Brain pericyte (primary cell): ENCODE data around the gene TEX35.

Experiments
- DNase-seq: peaks from one replicate; pipeline ENCODE4 v3.0.0-alpha.2; 2012; ENCODE audit warnings: low read depth, low spot score

The TEX35 gene

DNA sequence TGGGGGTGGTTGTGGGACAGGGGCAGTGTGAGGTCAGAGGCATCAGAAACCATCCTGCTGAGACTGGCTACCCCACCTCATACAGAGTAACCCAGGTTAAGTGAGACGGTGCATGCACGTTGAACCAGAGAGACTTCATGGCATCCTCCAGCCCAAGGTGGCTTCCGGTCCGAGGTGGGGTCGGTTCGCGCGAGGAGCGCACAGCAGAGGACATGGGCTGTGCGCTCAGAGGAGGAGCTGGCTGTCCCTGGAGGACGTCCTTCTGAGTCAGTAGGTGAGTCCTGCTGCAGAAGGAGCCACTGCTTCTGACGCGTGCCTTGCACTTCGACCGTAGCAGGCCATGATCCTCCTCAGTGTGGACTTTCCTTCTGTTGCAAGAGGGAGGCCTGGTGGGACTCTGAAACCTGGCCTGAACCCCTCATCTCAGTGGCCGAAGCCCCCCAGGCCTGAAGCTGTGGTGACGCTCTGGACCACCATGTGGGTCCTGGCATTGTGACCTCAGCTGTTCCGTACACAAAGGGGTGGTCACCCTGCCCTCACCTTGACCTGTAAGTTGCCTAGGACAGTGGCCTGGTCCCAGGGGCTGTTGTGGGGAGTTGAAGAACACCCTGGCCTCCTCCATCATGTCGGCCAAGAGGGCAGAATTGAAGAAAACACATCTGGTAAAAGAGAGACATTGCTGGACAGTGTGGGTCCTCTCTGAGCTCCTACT, at the start of gene TEX35:
TSS of gene TEX35 (plus strand) at position 544 of the 712 bp plus-strand sequence. CDS start at position 624, 80 bp downstream.
- DNase-seq, result no peak

DNA sequence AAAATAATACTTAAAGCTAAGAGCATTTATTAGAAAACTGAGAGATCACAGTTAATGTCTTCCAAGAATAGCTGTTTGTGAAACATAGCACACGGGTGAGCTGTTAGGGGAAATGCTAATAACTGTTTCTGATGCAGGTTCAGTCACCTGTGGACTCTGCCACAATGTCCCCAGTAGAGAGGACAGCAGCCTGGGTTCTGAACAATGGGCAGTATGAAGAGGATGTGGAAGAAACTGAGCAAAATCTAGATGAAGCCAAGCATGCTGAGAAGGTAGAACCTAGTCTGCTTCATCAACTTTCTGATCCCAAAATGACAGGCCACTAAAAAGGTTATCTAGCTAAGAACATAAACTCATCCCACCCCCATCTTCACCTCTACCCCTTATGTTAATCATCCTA, 48.8 kb upstream of the TEX35 start:
- no peak for DNase-seq

GRCh38 chr1:178464566-178464965, 48.3 kb upstream of the TEX35 start:
- no peak for DNase-seq

DNA sequence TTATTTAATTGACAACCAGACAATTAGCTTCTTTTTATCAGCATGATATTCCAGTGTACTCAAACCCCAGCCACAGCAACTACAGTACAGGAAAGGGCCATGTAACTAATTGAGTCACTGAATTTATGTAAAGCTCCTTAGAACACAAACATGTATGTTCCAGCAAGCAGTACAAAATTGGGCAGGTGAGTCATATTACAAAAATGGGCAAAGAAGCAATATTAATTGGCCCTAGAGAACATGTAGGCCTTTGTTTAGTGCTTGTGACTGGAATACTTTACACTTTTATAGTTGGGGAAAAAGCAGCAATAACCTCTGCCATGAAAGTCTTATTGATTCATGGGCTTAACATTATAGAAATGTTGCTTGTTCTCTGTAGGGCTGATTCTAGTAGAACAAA, 47.9 kb upstream of the TEX35 start:
- no peak for DNase-seq

DNA sequence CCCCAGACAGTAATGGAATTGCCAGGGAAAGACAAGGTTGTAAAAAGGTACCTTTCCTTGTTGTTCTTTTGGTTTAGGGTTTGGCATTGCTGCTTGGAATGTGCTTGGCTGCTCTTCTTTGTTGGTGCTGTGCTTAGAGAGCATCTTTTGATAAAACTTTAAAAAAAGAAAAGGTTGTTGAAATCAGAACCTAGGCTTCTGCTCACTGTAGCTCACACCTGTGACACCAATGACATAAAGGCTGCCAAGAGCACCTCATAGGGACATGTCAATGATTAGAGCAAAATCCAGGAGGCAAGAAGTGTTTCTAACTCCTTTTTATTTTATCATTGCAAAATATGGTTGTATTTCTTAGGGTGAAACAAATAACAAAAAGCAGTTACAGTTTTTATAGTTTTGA, 45.1 kb upstream of the TEX35 start:
- DNase-seq, result no peak

GRCh38 chr1:178470411-178470960, 42.4 kb upstream of the TEX35 start:
- DNase-seq, result no peak

DNA sequence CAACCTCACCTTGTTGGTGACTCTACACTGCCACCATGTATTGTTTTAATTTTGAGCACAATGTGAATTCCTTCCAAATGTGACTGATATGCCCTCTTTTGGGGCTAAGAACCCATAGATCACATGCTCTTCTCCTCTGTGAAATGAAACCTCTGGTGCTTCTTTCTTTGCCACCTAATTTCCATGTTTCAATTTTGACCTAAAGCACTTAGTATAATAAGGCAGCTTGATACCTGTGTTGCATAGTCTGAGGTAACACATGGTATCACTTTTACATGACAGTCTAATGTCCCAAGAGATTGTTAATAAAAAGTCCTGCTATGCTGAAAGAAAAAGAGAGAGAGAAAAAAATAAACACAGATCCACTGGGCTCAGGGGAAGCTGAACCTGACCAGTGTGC, 40.4 kb upstream of the TEX35 start:
- DNase-seq, result no peak

- DNase-seq, result no peak
These were observed 35.5 kb upstream of the TEX35 start for GRCh38 chr1:178477373-178477772.

DNA sequence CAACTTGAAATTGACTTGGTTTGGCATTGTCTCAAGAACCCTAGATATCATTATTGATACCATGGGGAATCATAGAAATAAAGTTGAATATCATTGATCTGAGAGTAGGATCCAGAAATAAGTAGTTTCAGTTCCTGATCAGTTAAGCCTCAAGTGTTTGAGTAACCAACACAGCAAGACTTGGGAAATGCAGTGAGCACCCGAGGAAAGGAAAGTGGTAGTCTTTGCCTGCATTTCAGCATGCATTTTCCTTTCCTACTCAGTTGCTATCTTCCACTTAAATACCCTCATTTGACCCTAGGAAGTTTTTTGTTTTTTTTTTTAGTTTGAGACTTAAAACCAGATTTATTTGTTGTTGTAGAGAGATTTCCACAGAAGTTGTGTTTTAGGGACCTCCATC, 35.1 kb upstream of the TEX35 start:
- no peak for DNase-seq

GRCh38 chr1:178483251-178483957, 29.5 kb upstream of the TEX35 start:
- DNase-seq, result no peak

DNA sequence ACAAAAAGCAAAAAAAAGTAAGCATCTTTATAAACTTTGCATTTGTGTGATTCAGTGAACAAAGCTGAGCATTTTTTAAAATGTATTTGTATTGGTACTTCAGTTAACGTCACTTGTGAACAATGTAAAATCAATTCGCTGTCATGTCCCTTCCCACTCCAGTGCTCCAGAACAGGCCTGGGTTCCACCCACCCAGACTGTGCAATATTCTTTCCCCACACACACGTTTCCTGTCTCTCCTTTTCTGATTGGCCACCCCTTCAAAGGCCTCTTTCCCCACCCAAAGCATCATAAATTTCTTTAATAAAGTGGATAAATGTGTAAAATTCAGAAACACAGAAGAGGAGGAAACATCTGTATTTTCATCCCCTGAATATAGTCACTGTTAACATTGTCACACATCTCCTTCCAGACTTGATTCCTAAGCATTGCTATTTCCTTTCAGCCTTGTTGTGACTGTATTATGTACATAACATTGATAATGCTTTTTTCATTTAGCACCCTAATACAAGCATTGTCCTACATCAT, 28.1 kb upstream of the TEX35 start:
- DNase-seq, result no peak

GRCh38 chr1:178485541-178485981, 27.3 kb upstream of the TEX35 start:
- no peak for DNase-seq

DNA sequence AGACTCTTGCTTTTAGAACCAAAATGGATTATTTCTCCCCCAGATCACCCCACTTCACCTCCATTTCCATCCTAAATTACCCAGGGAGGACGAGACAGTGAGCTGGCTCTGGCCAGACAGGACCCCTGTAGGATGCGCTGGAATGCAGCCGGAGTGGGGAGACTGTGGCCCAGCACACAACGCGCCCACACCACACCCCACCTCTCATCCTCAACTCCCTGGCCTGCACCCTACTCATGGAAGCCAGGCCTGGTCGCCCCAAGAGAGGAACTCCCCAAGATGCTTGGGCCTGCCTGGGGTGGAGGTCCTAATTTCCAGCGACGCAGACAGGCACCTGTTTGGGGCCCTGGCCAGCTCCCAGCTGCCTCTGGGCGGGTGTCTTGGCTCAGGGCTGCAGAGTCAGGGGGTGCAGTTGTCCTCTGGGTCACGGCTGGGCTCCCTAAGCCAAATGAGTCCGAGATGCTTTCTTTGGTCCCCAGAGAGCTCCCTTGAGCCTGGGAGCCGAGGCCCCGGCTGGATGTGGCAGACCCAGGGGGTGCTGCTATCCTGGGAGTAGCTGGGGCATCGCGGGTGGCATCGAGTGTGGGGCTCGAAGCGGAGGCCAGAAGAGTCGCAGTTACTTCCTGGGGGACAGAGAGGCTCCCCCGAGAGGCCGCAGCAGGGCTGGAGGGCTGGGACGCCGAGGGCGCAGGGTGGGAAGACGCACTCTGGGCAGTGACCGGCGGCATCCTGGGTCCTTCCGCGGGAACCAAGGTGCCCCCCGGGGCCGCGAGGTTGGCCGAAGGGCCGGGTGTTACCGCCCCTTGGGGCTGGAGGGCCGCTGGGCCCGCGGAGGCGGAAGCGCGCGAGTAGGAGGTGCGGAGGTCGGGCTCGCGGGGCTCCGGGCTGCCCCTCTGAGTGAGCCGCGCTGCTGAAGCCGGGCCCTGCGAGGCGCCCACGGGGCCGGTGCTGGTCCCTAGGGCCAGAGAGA, 26.5 kb upstream of the TEX35 start:
- DNase-seq, result no peak

DNA sequence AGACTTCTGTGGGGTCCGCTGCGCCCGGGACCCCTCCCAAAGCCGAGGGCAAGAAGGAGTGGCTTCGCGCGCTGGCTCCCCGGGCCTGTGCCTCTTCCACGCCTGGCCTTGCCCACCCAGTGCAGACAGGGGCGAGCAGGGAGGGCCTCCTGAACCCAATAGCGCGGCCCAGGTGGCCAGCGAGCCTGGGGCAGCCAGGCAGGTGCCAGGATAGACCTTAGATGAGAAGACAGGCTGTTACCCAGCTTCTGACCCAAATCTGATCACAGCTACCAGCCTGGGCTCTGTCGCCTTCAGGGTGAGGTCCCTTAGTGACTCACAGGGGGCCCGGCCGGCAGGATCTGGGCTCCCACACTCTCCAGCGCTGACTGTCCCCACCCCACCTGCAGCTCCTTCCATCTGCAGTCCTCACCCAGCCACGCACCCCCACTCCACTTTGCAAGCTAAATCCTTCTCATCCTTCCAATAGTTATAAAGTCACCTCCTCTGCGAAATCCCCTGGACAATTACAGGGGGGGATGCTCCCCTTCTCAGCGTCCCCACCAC, 25.8 kb upstream of the TEX35 start:
- no peak for DNase-seq

- no peak for DNase-seq
These were observed 24.5 kb upstream of the TEX35 start for GRCh38 chr1:178488393-178488792.

- DNase-seq, result no peak
These were observed 23.5 kb upstream of the TEX35 start for GRCh38 chr1:178489399-178489798.

DNA sequence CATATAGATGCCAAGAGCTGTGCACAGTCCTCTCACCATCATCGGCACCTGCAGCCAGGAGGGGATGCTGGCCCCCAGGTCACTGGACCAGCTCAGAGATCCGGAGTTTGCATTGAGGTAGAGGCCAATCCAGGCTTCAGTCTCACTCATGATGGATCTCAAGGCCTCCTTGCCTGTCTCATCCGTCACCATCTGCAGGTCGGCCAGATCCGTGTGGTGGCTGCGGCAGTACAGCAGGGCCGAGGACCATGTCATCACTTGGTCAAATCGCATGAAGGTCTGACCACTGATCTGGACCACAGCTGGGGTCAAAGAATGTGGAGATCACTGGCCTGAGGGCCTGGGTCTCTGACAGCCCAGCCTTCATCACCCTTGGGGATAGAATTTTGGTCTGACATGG, 22.8 kb upstream of the TEX35 start:
- DNase-seq, result no peak

DNA sequence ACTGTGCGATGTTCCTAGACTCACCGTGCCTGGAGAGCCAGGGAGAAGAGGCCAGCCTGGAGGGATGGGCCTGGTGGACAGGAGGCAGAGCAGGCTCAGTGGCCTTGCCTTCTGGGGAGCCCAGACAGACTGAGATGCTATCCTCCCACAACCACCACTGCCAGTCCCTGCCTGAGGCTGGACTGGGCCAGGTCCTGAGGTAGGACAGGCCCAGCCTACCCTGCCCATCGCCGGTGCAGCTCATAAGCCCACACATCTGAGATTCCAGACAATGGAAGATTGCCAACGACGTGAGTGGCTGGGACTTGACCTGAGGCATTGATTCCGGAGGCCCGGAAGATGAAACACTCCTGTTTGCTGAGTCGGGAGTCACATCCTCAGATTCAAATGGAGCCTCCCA, 21.9 kb upstream of the TEX35 start:
- no peak for DNase-seq

- DNase-seq, result no peak
These were observed 21.2 kb upstream of the TEX35 start for GRCh38 chr1:178491721-178492120.

GRCh38 chr1:178492341-178492740, 20.6 kb upstream of the TEX35 start:
- no peak for DNase-seq

DNA sequence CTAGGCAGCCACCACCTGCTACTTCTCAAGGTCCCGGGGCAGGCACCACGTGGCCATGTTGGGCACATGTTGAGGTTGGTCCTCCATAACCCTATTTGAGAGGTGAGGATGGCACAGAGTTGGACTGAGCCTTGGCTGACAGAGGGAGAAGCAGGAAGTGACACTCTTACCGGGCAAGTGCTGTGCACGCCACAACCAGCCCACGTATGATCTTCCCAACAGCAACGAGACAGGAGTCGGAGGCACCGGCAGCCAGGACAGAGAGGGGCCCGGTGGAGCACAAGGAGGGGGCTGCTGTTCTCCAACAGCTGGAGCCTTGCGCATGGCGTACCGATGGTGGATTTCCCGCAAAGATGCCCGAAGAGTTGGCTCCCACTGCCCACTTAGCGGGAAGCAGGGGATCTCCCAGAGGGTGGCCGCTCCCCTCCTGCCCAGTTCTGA, 19.6 kb upstream of the TEX35 start:
- no peak for DNase-seq
